Measurements from ENCODE around the gene PSMD7.
"Not testable (repeated sequence)": the region's sequence is repeated elsewhere in the genome, so short reads cannot be mapped to it uniquely, and the experiment has no call there.

- TF ChIP-seq EZH2 (optimal IDR thresholded peaks at IDR 0.05; ENCODE audit: low read depth, low read length); CTCF (IDR thresholded peaks at IDR 0.05; ENCODE audit: low read length): not testable (repeated sequence)
Observed at GRCh38 chr16:74339226-74339625, 42.6 kb downstream of the PSMD7 start.
